Subcutaneous adipose tissue (tissue), 4 donors: Measurements from ENCODE around the gene PTGER3. TPM values are rescaled to one million over a fixed set of nuclear protein-coding genes. Genes with fewer than 3 reads are reported as not detected.

Experiments used
- CTCF ChIP-seq: fragments of 450-650 bp; IDR thresholded peaks from one replicate; pipeline ENCODE4 v1.5.1; 2016; ENCODE audit warnings: low read depth, mild to moderate bottlenecking, control low read depth, antibody characterized with exemption, moderate library complexity
- total RNA-seq, 4 donors: library from RNA; depleted of rRNA; stranded (reverse); fragments of >200 nt; gene quantifications; one replicate each; pipeline ENCODE4 v1.1.0, GENCODE V29; 2016

PTGER3 gene
- total RNA-seq, 4 donors from 2014 or later = 113 to 256 (median 168) TPM

GRCh38 chr1:71049951-71050598 is 2.5 kb upstream of the PTGER3 start:
- TF ChIP-seq CTCF = no peak

GRCh38 chr1:71046891-71047634 is 553 bp downstream of the PTGER3 start:
- TF ChIP-seq CTCF = no peak

GRCh38 chr1:71045463-71046028 is 2.1 kb downstream of the PTGER3 start:
- no peak for TF ChIP-seq CTCF

- no peak for TF ChIP-seq CTCF
Observed at GRCh38 chr1:71044833-71045232, 2.8 kb downstream of the PTGER3 start.

GRCh38 chr1:71043065-71043464 is 4.6 kb downstream of the PTGER3 start:
- no peak for TF ChIP-seq CTCF

- TF ChIP-seq CTCF = no peak
Observed at GRCh38 chr1:71041806-71042205, 5.8 kb downstream of the PTGER3 start.

- no peak for TF ChIP-seq CTCF
Observed at GRCh38 chr1:71039661-71040262, 7.9 kb downstream of the PTGER3 start.
